HepG2 (cell line): ENCODE data around the gene DEDD2. TPM values are rescaled to one million over a fixed set of nuclear protein-coding genes. Genes with fewer than 3 reads are reported as not detected.

ENCODE experiments used
- ATAC-seq: fragments of 200-7000 bp; cut with Tn5 transposase; 3 replicates; pipeline ENCODE4 v1.9.1; 2020; ENCODE audit warnings: mild to moderate bottlenecking, moderate library complexity
- BruUV-seq: library from RNA; stranded (reverse); fragments of 400-500 nt; replicated peaks from 2 replicates; lab custom pipeline; 2021; lab: Mats Ljungman, UMichigan
- CTCF ChIA-PET: fragments of 300-600 bp; formaldehyde crosslinking; extraction: SDS; loops from one replicate; lab custom pipeline; 2021; ENCODE audit warnings: low total read pairs, inconsistent platforms, low intra/inter-chr PET ratio; lab: Yijun Ruan, JAX
- POLR2A ChIA-PET: fragments of 350-600 bp; sonication (Branson Sonifier 250); formaldehyde crosslinking; loops from one replicate; lab custom pipeline; 2020; ENCODE audit warnings: antibody characterized with exemption, inconsistent platforms; lab: Yijun Ruan, JAX
- DNase-seq: peaks from one replicate; pipeline ENCODE4 v3.0.0-alpha.2; 2015; ENCODE audit warnings: low spot score
- FAIRE-seq: peaks from 3 replicates; lab custom pipeline; 2011; peaks lifted over from hg19 to GRCh38; lab: Jason Lieb, UNC
- H2AFZ ChIP-seq: one replicate; pipeline ENCODE4 v1.6.1; 2011; ENCODE audit warnings: low read length, inconsistent platforms
- H3K27ac ChIP-seq: fragments of 300-600 bp; 3 replicates; pipeline ENCODE4 v1.8.0; 2011; ENCODE audit warnings: mixed run types, mild to moderate bottlenecking, mixed read lengths, low read length, inconsistent platforms; ENCODE audit not compliant: insufficient read depth; ENCODE audit errors: extremely low read length
- H3K27me3 ChIP-seq, 2 experiments: fragments of 200-600 bp in 1 of 2; 2 replicates in 1 of 2; 3 replicates in 1 of 2; pipeline versions ENCODE4 v1.6.0 to v1.8.0; 2011; ENCODE audit warnings: low read length in 2 of 2, mild to moderate bottlenecking in 2 of 2, moderate library complexity in 2 of 2, inconsistent platforms in 1 of 2; ENCODE audit not compliant: insufficient read depth in 2 of 2, control insufficient read depth in 1 of 2
- H3K36me3 ChIP-seq, 2 experiments: fragments of 200-600 bp in 1 of 2; replicated peaks in 1 of 2; 2 replicates in 1 of 2; 3 replicates in 1 of 2; pipeline versions ENCODE4 v1.5.1 to v1.8.0; 2011; ENCODE audit warnings: low read length in 2 of 2, inconsistent platforms in 1 of 2; ENCODE audit not compliant: insufficient read depth in 2 of 2, control insufficient read depth in 1 of 2
- H3K4me1 ChIP-seq: 2 replicates; pipeline ENCODE4 v1.5.1; 2012; ENCODE audit warnings: low read length, inconsistent platforms; ENCODE audit not compliant: insufficient read depth
- H3K4me2 ChIP-seq: 2 replicates; pipeline ENCODE4 v1.6.0; 2011; ENCODE audit warnings: low read depth, low read length, inconsistent platforms
- H3K4me3 ChIP-seq, 3 experiments: fragments of 200-600 bp in 1 of 3; sonication (generic), shearing (Covaris generic) in 1 of 3; replicated peaks in 1 of 3; 2 replicates each; pipeline ENCODE4 v1.5.1; 2011 to 2016; ENCODE audit warnings: low read length in 3 of 3, inconsistent platforms in 2 of 3, low read depth in 2 of 3, mild to moderate bottlenecking in 2 of 3, control low read depth in 1 of 3, mixed read lengths in 1 of 3; ENCODE audit not compliant: insufficient read depth in 1 of 3
- H3K79me2 ChIP-seq: one replicate; pipeline ENCODE4 v1.6.1; 2011; ENCODE audit warnings: low read length, inconsistent platforms; ENCODE audit not compliant: insufficient read depth
- H3K9ac ChIP-seq: 2 replicates; pipeline ENCODE4 v1.6.0; 2011; ENCODE audit warnings: mild to moderate bottlenecking, low read depth, low read length, inconsistent platforms; ENCODE audit not compliant: insufficient read depth
- H3K9me3 ChIP-seq: 2 replicates; pipeline ENCODE4 v1.5.1; 2012; ENCODE audit warnings: mild to moderate bottlenecking, low read length
- H4K20me1 ChIP-seq: 2 replicates; pipeline ENCODE4 v1.6.0; 2011; ENCODE audit warnings: inconsistent platforms, mild to moderate bottlenecking, low read length, moderate library complexity; ENCODE audit not compliant: insufficient read depth
- ATF7 ChIP-seq, 2 experiments: fragments of 450-650 bp in 1 of 2; sonication (generic) in 1 of 2; formaldehyde crosslinking in 1 of 2; IDR thresholded peaks; 2 replicates each; pipeline versions ENCODE4 v1.4.0 to v1.6.1; 2016 to 2020; ENCODE audit warnings: antibody characterized with exemption in 1 of 2, mild to moderate bottlenecking in 1 of 2, missing genetic modification reagents in 1 of 2
- KDM2A ChIP-seq: sonication (generic); formaldehyde crosslinking; IDR thresholded peaks from 2 replicates; pipeline ENCODE4 v1.4.0; 2020; ENCODE audit warnings: low read depth, missing genetic modification reagents, borderline replicate concordance
- SAP130 ChIP-seq: IDR thresholded peaks from 2 replicates; pipeline ENCODE4 v1.6.1; 2016; ENCODE audit warnings: low read depth
- ZFP62 ChIP-seq: sonication (generic); formaldehyde crosslinking; IDR thresholded peaks from 2 replicates; pipeline ENCODE4 v1.4.0; 2020; ENCODE audit warnings: missing genetic modification reagents
- ZNF235 ChIP-seq: sonication (generic); formaldehyde crosslinking; IDR thresholded peaks from 2 replicates; pipeline ENCODE4 v1.8.1; 2023; ENCODE audit warnings: mild to moderate bottlenecking, missing genetic modification reagents, borderline replicate concordance
- ZNF362 ChIP-seq: sonication (generic); formaldehyde crosslinking; IDR thresholded peaks from 2 replicates; pipeline ENCODE4 v1.4.0; 2020; ENCODE audit warnings: missing genetic modification reagents, mild to moderate bottlenecking, borderline replicate concordance
- ZNF569 ChIP-seq: sonication (generic); formaldehyde crosslinking; IDR thresholded peaks from 2 replicates; pipeline ENCODE4 v1.5.0; 2020; ENCODE audit warnings: mild to moderate bottlenecking, missing genetic modification reagents, moderate library complexity, borderline replicate concordance
- WGBS: methylation state at CpG from one replicate; pipeline ENCODE4 v1.1.6; 2017; ENCODE audit warnings: low lambda C conversion rate; 5-methylcytosine and 5-hydroxymethylcytosine counted together
- in situ Hi-C: cut with HindIII; loops from 2 replicates; pipeline ENCODE4 v1.10.0; 2017; ENCODE audit warnings: low pct_unique_long_range_greater_than_20kb; ENCODE audit not compliant: extremely low pct_ligation_motif_present
- intact Hi-C: fragments of 100-400 bp; cut with micrococcal nuclease; formaldehyde crosslinking; loops from one replicate; pipeline ENCODE4 v1.10.0; 2022; ENCODE audit not compliant: unreplicated experiment
- polyA plus RNA-seq, 8 experiments: library from polyadenylated mRNA; depleted of rRNA in 3 of 8; stranded (reverse) in 7 of 8; unstranded in 1 of 8; fragments of >200 nt; fragmentation: Illumina TruSeq in 4 of 8; extraction: Trizol in 4 of 8; gene quantifications; 2 replicates each; pipeline versions ENCODE4 v1.2.1 to v1.2.3, GENCODE V29; 2011 to 2016; ENCODE audit warnings: low read depth in 4 of 8, missing spikeins in 1 of 8, mixed read lengths in 1 of 8; ENCODE audit not compliant: insufficient read depth in 1 of 8
- total RNA-seq, 5 experiments: library from RNA; depleted of rRNA; stranded (reverse); fragments of >200 nt; fragmentation: Illumina TruSeq; extraction: Trizol; gene quantifications; 2 replicates each; pipeline ENCODE4 v1.2.3, GENCODE V29; 2016; ENCODE audit warnings: low read depth in 1 of 5
- TF ChIP-seq, protein P1 (sequence below): sonication (generic); formaldehyde crosslinking; IDR thresholded peaks from 2 replicates; pipeline ENCODE4 v1.5.1; 2020; ENCODE audit warnings: missing genetic modification reagents, mild to moderate bottlenecking, borderline replicate concordance

DEDD2 gene
- total and polyA plus RNA-seq, 2 of the 13 experiments (the other 11 are each of a cell fraction or from before 2014, with no cell fraction given), result 19.2 to 24.7 TPM

DNA sequence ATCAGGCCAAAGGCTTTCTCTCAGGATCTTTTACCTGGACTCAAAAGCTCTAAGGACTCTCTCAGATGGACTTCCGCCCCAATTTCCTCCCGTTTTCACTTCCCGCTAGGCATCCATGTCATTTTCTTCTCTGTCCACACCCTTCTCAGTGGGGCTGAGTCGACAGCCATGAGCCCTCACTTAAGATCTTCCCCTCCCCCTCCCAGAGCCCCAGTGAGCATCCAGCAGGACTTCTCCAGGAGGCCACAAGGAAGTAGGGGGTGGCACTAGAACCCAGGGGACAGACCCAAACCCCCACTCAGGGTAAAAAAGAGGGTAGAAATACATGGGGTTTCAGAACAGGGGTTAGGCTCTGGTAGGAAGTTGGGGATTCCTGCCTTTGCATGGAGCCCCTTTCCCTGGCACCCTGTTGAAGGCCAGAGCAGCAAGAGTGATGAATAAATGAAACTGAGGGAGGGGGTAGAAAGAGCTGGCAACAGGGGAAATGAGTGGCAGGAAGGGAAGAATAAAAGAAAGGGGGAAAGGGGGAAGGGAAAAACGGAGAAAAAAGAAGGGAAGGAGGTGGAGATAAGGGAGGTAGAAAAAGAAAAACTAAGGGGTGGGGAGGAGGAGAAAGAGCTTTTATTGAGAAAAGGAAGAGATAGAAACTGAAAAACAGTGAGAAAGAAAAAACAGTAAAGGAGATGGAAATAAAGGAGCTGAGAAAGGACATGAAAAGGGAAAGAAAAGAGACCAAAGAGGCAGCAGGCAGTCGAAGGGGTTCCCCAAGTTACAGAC is 42.3 kb downstream of the DEDD2 start:
- in situ Hi-C loops (no loop called here), intact Hi-C loops (no loop called here)
- TF ChIP-seq ZNF235 (no peak), ATF7 (IDR thresholded peaks at IDR 0.05) (no peak), ATF7 (CRISPR knock-in tag; IDR thresholded peaks at IDR 0.05) (no peak), ZFP62 (CRISPR knock-in tag) (no peak), ZNF569 (CRISPR knock-in tag) (no peak), KDM2A (CRISPR knock-in tag) (no peak), ZNF362 (CRISPR knock-in tag) (no peak), SAP130 (no peak)
- TF ChIP-seq, protein P1, sequence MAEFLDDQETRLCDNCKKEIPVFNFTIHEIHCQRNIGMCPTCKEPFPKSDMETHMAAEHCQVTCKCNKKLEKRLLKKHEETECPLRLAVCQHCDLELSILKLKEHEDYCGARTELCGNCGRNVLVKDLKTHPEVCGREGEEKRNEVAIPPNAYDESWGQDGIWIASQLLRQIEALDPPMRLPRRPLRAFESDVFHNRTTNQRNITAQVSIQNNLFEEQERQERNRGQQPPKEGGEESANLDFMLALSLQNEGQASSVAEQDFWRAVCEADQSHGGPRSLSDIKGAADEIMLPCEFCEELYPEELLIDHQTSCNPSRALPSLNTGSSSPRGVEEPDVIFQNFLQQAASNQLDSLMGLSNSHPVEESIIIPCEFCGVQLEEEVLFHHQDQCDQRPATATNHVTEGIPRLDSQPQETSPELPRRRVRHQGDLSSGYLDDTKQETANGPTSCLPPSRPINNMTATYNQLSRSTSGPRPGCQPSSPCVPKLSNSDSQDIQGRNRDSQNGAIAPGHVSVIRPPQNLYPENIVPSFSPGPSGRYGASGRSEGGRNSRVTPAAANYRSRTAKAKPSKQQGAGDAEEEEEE (CRISPR knock-in tag), result no peak
- 5% methylated on average over 6 of the region's 6 CpGs for WGBS
- Histone ChIP-seq H3K27ac (no peak overlapping the region), H3K79me2 (no peaks in the 10 kb centered on the region), H3K4me3 (no peak overlapping the region), H3K36me3 (no peaks in the 10 kb centered on the region), H2AFZ (no peak overlapping the region), H3K27me3 (peaks cover 4 to 76% of the 10 kb centered on the region in 2 experiments; a peak in 4 of 5 replicates), H4K20me1 (no peaks in the 10 kb centered on the region), H3K4me1 (no peaks in the 10 kb centered on the region), H3K9me3 (no peaks in the 10 kb centered on the region), H3K9ac (no peak overlapping the region), H3K4me2 (no peak overlapping the region)
- no peak for FAIRE-seq
- ATAC-seq, result no peak
- DNase-seq, result no peak
- POLR2A ChIA-PET, result no interaction called here
- BruUV-seq, result no TSS peak
- CTCF ChIA-PET, result no interaction called here
